GM21825 (cell line): ENCODE data around the gene BZW2.

Experiments
- ATAC-seq: cut with Tn5 transposase; IDR thresholded peaks from one replicate; pipeline ENCODE4 v1.9.1; 2021; ENCODE audit warnings: mild to moderate bottlenecking, moderate library complexity; ENCODE audit not compliant: unreplicated experiment

BZW2 gene

GRCh38 chr7:16712916-16713315 is 66.9 kb downstream of the BZW2 start:
- ATAC-seq, result no peak

GRCh38 chr7:16715928-16716327 is 69.9 kb downstream of the BZW2 start:
- ATAC-seq, result no peak

DNA sequence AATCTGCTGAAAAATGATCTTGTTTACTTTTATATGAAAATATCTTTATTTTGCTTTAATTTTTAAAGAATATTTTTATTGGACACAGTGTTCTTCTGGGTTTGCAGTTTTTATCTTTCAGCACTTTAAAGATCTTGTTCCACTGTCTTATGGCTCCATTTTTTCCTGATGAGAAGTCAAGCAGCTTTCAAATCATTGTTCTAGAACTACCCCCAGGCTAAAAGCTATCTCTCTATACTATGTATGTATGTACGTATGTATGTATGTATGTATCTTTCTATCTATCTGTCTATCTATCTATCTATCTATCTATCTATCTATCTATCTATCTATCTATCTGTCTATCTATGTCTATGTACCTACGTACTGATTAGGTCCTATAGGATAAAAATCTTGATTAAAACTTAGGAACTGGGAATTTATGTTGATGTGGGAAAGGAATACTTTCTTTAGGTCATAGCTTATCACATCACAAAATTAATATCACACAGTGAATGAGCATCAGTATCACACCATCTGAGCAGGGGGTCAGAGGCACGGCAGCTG is 72.2 kb downstream of the BZW2 start:
- no peak for ATAC-seq

GRCh38 chr7:16719699-16720098 is 73.7 kb downstream of the BZW2 start:
- ATAC-seq, result no peak

- ATAC-seq, result no peak
These were observed 75.6 kb downstream of the BZW2 start for GRCh38 chr7:16721541-16721940.

- ATAC-seq, result no peak
These were observed 78.4 kb downstream of the BZW2 start for GRCh38 chr7:16724344-16724743.

GRCh38 chr7:16726189-16726588 is 80.2 kb downstream of the BZW2 start:
- ATAC-seq, result no peak

- ATAC-seq, result no peak
These were observed 81.8 kb downstream of the BZW2 start for GRCh38 chr7:16727736-16728135.

- ATAC-seq, result no peak
These were observed 82.8 kb downstream of the BZW2 start for GRCh38 chr7:16728811-16729210.

- ATAC-seq, result no peak
These were observed 83.6 kb downstream of the BZW2 start for GRCh38 chr7:16729541-16729940.

- ATAC-seq, result no peak
These were observed 85.0 kb downstream of the BZW2 start for GRCh38 chr7:16730937-16731336.

GRCh38 chr7:16732828-16733227 is 86.8 kb downstream of the BZW2 start:
- no peak for ATAC-seq

- no peak for ATAC-seq
These were observed 88.3 kb downstream of the BZW2 start for GRCh38 chr7:16734148-16734726.

DNA sequence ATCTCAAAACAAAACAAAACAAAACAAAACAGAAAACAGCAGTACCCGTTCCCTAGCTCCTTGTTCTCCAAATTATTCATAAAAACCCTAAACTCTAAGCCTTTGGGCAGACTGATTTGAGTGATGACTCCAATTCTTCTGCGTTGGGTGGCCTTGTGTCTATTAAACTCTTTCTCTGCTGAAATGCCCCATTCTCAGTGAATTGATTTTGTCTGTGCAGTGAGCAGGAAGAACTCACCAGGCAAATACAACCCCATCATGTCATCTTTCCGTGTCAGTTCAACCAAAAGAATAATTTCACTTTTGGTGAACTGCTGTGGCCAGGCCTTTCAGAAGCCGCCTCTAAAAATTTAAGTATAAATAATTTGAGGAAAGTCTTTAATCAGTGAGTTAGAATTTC is 89.0 kb downstream of the BZW2 start:
- no peak for ATAC-seq

- no peak for ATAC-seq
These were observed 92.2 kb downstream of the BZW2 start for GRCh38 chr7:16738011-16738688.

GRCh38 chr7:16739863-16740622 is 94.1 kb downstream of the BZW2 start:
- no peak for ATAC-seq

GRCh38 chr7:16740623-16740953 is 94.6 kb downstream of the BZW2 start:
- ATAC-seq, result no peak

- no peak for ATAC-seq
These were observed 95.0 kb downstream of the BZW2 start for GRCh38 chr7:16740996-16741395.

- ATAC-seq, result no peak
These were observed 95.7 kb downstream of the BZW2 start for GRCh38 chr7:16741676-16742075.

DNA sequence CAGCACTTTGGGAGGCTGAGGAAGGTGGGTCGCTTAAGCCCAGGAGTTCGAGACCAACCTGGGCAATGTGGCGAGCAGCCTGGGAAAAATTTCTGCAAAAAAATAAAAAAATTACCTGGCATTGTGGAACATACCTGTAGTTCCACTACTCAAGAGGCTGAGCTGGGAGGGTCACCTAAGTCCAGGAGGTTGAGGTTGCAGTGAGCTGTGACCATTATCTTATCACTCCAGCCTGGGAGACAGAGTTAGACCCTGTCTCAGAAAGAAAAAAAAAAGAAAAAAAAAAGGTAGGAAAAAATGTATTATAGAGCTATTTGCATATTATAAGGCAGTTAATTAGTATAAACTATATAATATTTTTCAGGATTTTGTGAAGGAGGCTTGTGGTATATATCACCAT is 96.6 kb downstream of the BZW2 start:
- no peak for ATAC-seq

DNA sequence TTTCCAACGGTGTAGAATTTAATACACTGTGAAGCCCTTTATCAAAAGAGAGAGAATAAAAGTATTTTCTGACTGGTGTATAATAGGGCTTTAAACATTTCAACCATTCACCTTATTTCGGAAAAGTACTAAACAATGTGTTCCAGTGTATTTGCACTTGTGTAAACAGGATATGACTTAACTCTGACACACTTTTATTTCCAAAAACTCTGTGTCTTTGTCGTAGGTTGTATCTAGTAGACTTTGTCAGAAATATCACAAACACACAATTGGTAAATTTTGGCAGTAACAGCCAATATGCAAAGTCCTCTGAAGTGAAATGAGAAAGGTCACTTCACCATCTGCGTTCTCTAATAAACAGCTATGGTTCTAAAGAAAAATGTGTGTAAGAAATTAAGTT is 97.3 kb downstream of the BZW2 start:
- ATAC-seq, result no peak
